ENCODE data around the gene ZFYVE28. TPM values are rescaled to one million over a fixed set of nuclear protein-coding genes. Genes with fewer than 3 reads are reported as not detected.
A peak's percentile ranks its signal among the peaks of the same experiment; 100 is the strongest.

Gene ZFYVE28
- total and polyA plus RNA-seq, 10 of the 15 experiments (the other 5 are each of a cell fraction or from before 2014, with no cell fraction given), result 0.06 to 1.9 (median 0.22) TPM; not detected in 1

GRCh38 chr4:2412885-2413716 is 5.3 kb downstream of the ZFYVE28 start (continued):
- TF ChIP-seq PRDM15 (CRISPR knock-in tag; IDR thresholded peaks at IDR 0.05), result no peak
- TF ChIP-seq IRF4 (IDR thresholded peaks at IDR 0.05; ENCODE audit: low read depth, low read length), result peak; percentile 36; the same call in 1 of the 2 replicates
- no peak for TF ChIP-seq YBX1 (IDR thresholded peaks at IDR 0.05)
- no peak for TF ChIP-seq WRNIP1 (IDR thresholded peaks at IDR 0.05; ENCODE audit: borderline replicate concordance, low read depth, low read length)
- no peak for TF ChIP-seq USF1 (IDR thresholded peaks at IDR 0.05; ENCODE audit: borderline replicate concordance, extremely low read length, insufficient read depth, low read depth, low read length)
- peak; percentile 19 to 56; a peak in 1 of 4 replicates for TF ChIP-seq EP300 (IDR thresholded peaks at IDR 0.05; ENCODE audit: borderline replicate concordance in 1 of 2, control insufficient read depth in 1 of 2, low read depth in 2 of 2, low read length in 2 of 2)
- TF ChIP-seq ZBTB33 (IDR thresholded peaks at IDR 0.05), result no peak
- no peak for TF ChIP-seq RFX5 (IDR thresholded peaks at IDR 0.05; ENCODE audit: low read depth, low read length)
- peak; percentile 21; the same call in 1 of the 2 replicates for TF ChIP-seq JUND (IDR thresholded peaks at IDR 0.05; ENCODE audit: low read depth, low read length)
- TF ChIP-seq DPF2 (IDR thresholded peaks at IDR 0.05), result peak; percentile 81; the same call in 1 of the 2 replicates
- no peak for TF ChIP-seq REST (IDR thresholded peaks at IDR 0.05; ENCODE audit: low read depth, low read length)
- TF ChIP-seq SUPT20H (IDR thresholded peaks at IDR 0.05; ENCODE audit: borderline replicate concordance, control insufficient read depth, low read depth, low read length), result no peak
- TF ChIP-seq BHLHE40 (IDR thresholded peaks at IDR 0.05; ENCODE audit: borderline replicate concordance in 1 of 2, low read depth in 2 of 2, low read length in 1 of 2), result peak; percentile 93 to 96
- no peak for TF ChIP-seq SUZ12 (IDR thresholded peaks at IDR 0.05; ENCODE audit: unreplicated experiment)
- no peak for TF ChIP-seq CEBPB (IDR thresholded peaks at IDR 0.05; ENCODE audit: borderline replicate concordance in 1 of 2, low read depth in 2 of 2, low read length in 2 of 2)
- no peak for TF ChIP-seq HDAC2 (IDR thresholded peaks at IDR 0.05)
- peak; percentile 52; the same call in 1 of the 2 replicates for TF ChIP-seq NFIC (IDR thresholded peaks at IDR 0.05; ENCODE audit: low read depth, low read length)
- no peak; the same call in 1 of the 2 replicates for TF ChIP-seq MYB (IDR thresholded peaks at IDR 0.05; ENCODE audit: borderline replicate concordance, low read depth, low read length)

Measured in GM12878 (cell line).